Ramos (cell line): ENCODE results near the gene FSIP1.

Source experiments
- in situ Hi-C: fragments of 300-500 bp; cut with MboI; formaldehyde crosslinking; loops from one replicate; pipeline ENCODE4 v1.14.3; 2022; ENCODE audit warnings: low sequenced_read_pairs; ENCODE audit not compliant: unreplicated experiment

FSIP1 gene

GRCh38 chr15:39663704-39664250, 118.9 kb downstream of the FSIP1 start:
- in situ Hi-C loops, result no loop called here

GRCh38 chr15:39661776-39662175, 120.9 kb downstream of the FSIP1 start:
- in situ Hi-C loops, result no loop called here

- in situ Hi-C loops, result no loop called here
These were observed 123.9 kb downstream of the FSIP1 start for GRCh38 chr15:39658740-39659139.

- in situ Hi-C loops, result no loop called here
These were observed 125.0 kb downstream of the FSIP1 start for GRCh38 chr15:39657668-39658067.

GRCh38 chr15:39657181-39657580, 125.5 kb downstream of the FSIP1 start:
- in situ Hi-C loops, result no loop called here

GRCh38 chr15:39654304-39654703, 128.3 kb downstream of the FSIP1 start:
- in situ Hi-C loops, result no loop called here

- in situ Hi-C loops, result no loop called here
These were observed 130.8 kb downstream of the FSIP1 start for GRCh38 chr15:39651881-39652280.

- in situ Hi-C loops, result no loop called here
These were observed 131.3 kb downstream of the FSIP1 start for GRCh38 chr15:39651295-39651694.

GRCh38 chr15:39649757-39650156, 132.9 kb downstream of the FSIP1 start:
- in situ Hi-C loops, result no loop called here

- in situ Hi-C loops, result no loop called here
These were observed 136.2 kb downstream of the FSIP1 start for GRCh38 chr15:39646425-39646824.

- in situ Hi-C loops, result no loop called here
These were observed 136.7 kb downstream of the FSIP1 start for GRCh38 chr15:39645976-39646257.

- in situ Hi-C loops, result no loop called here
These were observed 137.3 kb downstream of the FSIP1 start for GRCh38 chr15:39645138-39645975.

- in situ Hi-C loops, result no loop called here
These were observed 138.5 kb downstream of the FSIP1 start for GRCh38 chr15:39644136-39644535.

- in situ Hi-C loops, result no loop called here
These were observed 138.9 kb downstream of the FSIP1 start for GRCh38 chr15:39643727-39644126.

GRCh38 chr15:39642011-39642640, 140.5 kb downstream of the FSIP1 start:
- in situ Hi-C loops, result no loop called here

GRCh38 chr15:39641191-39641889, 141.3 kb downstream of the FSIP1 start:
- in situ Hi-C loops, result no loop called here

GRCh38 chr15:39640665-39641064, 142.0 kb downstream of the FSIP1 start:
- in situ Hi-C loops, result no loop called here

- in situ Hi-C loops, result no loop called here
These were observed 143.6 kb downstream of the FSIP1 start for GRCh38 chr15:39639037-39639436.

- in situ Hi-C loops, result no loop called here
These were observed 144.6 kb downstream of the FSIP1 start for GRCh38 chr15:39638041-39638440.

- in situ Hi-C loops, result no loop called here
These were observed 151.3 kb downstream of the FSIP1 start for GRCh38 chr15:39631357-39631756.

- in situ Hi-C loops, result no loop called here
These were observed 152.7 kb downstream of the FSIP1 start for GRCh38 chr15:39629906-39630305.
